Body of pancreas (tissue), 4 donors: Measurements from ENCODE around the gene AMBRA1.

Source experiments
- POLR2A ChIP-seq, 3 donors: fragments of 450-650 bp; IDR thresholded peaks; one replicate each; pipeline ENCODE4 v1.6.1; 2016; ENCODE audit warnings: antibody characterized with exemption in 3 of 3, mild to moderate bottlenecking in 2 of 3
- TF ChIP-seq, protein P1 (sequence below), 7 experiments: fragments of 450-650 bp in 4 of 7; fragments of 200-600 bp in 3 of 7; sonication (generic) in 3 of 7; IDR thresholded peaks; one replicate each; pipeline ENCODE4 v1.5.1; 2016 to 2019; ENCODE audit warnings: antibody characterized with exemption in 7 of 7

- TF ChIP-seq, protein P1, sequence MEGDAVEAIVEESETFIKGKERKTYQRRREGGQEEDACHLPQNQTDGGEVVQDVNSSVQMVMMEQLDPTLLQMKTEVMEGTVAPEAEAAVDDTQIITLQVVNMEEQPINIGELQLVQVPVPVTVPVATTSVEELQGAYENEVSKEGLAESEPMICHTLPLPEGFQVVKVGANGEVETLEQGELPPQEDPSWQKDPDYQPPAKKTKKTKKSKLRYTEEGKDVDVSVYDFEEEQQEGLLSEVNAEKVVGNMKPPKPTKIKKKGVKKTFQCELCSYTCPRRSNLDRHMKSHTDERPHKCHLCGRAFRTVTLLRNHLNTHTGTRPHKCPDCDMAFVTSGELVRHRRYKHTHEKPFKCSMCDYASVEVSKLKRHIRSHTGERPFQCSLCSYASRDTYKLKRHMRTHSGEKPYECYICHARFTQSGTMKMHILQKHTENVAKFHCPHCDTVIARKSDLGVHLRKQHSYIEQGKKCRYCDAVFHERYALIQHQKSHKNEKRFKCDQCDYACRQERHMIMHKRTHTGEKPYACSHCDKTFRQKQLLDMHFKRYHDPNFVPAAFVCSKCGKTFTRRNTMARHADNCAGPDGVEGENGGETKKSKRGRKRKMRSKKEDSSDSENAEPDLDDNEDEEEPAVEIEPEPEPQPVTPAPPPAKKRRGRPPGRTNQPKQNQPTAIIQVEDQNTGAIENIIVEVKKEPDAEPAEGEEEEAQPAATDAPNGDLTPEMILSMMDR (IDR thresholded peaks at IDR 0.05) = no peak
- no peak for TF ChIP-seq POLR2A (IDR thresholded peaks at IDR 0.05)
Observed at GRCh38 chr11:46429717-46430116, 164.1 kb downstream of the AMBRA1 start.
